Cerebellar nuclear complex (tissue), 1 donor: ENCODE results near the gene TUBGCP6.
"Not testable (repeated sequence)": the region's sequence is repeated elsewhere in the genome, so short reads cannot be mapped to it uniquely, and the experiment has no call there.

Experiments
- DNase-seq, 2 experiments: peaks; one replicate each; lab custom pipeline; 2025; lab: John Stamatoyannopoulos, UW

TUBGCP6 gene

GRCh38 chr22:50169181-50169759, 75.6 kb downstream of the TUBGCP6 start:
- no peak for DNase-seq

GRCh38 chr22:50168490-50169180, 76.2 kb downstream of the TUBGCP6 start:
- not testable (repeated sequence) for DNase-seq

GRCh38 chr22:50167689-50168489, 76.9 kb downstream of the TUBGCP6 start:
- no peak for DNase-seq
